K562 (cell line): ENCODE measurements around the gene COL15A1. TPM values are rescaled to one million over a fixed set of nuclear protein-coding genes. Genes with fewer than 3 reads are reported as not detected.

ENCODE experiments used
- ARID3B ChIP-seq: fragments of 250-450 bp; sonication (Bioruptor Pico); IDR thresholded peaks from 2 replicates; pipeline ENCODE4 v1.4.0; 2020; ENCODE audit warnings: borderline replicate concordance
- BCOR ChIP-seq: fragments of 450-650 bp; IDR thresholded peaks from 2 replicates; pipeline ENCODE4 v1.6.1; 2016
- CHD4 ChIP-seq: fragments of 200-600 bp; sonication (generic); IDR thresholded peaks from 3 replicates; pipeline ENCODE4 v1.6.1; 2012; ENCODE audit warnings: low read depth, mild to moderate bottlenecking, mixed read lengths, low read length, inconsistent platforms; ENCODE audit not compliant: insufficient read depth, insufficient replicate concordance, poor library complexity, severe bottlenecking
- E2F6 ChIP-seq, 2 experiments: IDR thresholded peaks; 2 replicates each; pipeline ENCODE4 v1.6.1; 2011; ENCODE audit warnings: borderline replicate concordance in 1 of 2, control low read depth in 1 of 2, low read depth in 1 of 2, low read length in 1 of 2, mild to moderate bottlenecking in 1 of 2, mixed read lengths in 1 of 2, moderate library complexity in 1 of 2; ENCODE audit not compliant: insufficient read depth in 1 of 2, insufficient read length in 1 of 2, poor library complexity in 1 of 2, severe bottlenecking in 1 of 2; ENCODE audit errors: extremely low read depth in 1 of 2
- ESRRB ChIP-seq: fragments of 250-450 bp; sonication (Bioruptor Pico); IDR thresholded peaks from 2 replicates; pipeline ENCODE4 v1.5.0; 2020; ENCODE audit warnings: mild to moderate bottlenecking, moderate library complexity, borderline replicate concordance
- FOXJ2 ChIP-seq: fragments of 200-800 bp; sonication (Bioruptor generic); IDR thresholded peaks from 2 replicates; pipeline ENCODE4 v1.6.1; 2016; ENCODE audit warnings: missing genetic modification characterization, missing compliant biosample characterization
- HOXB6 ChIP-seq: fragments of 250-450 bp; sonication (Bioruptor Pico); IDR thresholded peaks from 2 replicates; pipeline ENCODE4 v1.5.1; 2022; ENCODE audit warnings: mild to moderate bottlenecking, borderline replicate concordance
- KHSRP ChIP-seq: fragments of 450-650 bp; IDR thresholded peaks from 2 replicates; pipeline ENCODE4 v1.6.1; 2017
- MITF ChIP-seq: IDR thresholded peaks from 2 replicates; pipeline ENCODE4 v1.6.1; 2014; ENCODE audit warnings: antibody characterized with exemption
- RBM14 ChIP-seq: fragments of 200-400 bp; formaldehyde crosslinking; IDR thresholded peaks from 2 replicates; pipeline ENCODE4 v1.6.1; 2018; ENCODE audit warnings: low read depth, mild to moderate bottlenecking, low read length, moderate library complexity, borderline replicate concordance; ENCODE audit not compliant: insufficient read depth
- RBM15 ChIP-seq: fragments of 200-400 bp; formaldehyde crosslinking; IDR thresholded peaks from 2 replicates; pipeline ENCODE4 v1.6.1; 2018; ENCODE audit warnings: mild to moderate bottlenecking, low read length, moderate library complexity; ENCODE audit not compliant: insufficient read depth
- SRSF3 ChIP-seq: fragments of 200-400 bp; formaldehyde crosslinking; IDR thresholded peaks from 2 replicates; pipeline ENCODE4 v1.6.1; 2016; ENCODE audit warnings: mild to moderate bottlenecking, low read length, moderate library complexity; ENCODE audit not compliant: insufficient read depth
- TCF7L2 ChIP-seq: fragments of 150-350 bp; IDR thresholded peaks from 2 replicates; pipeline ENCODE4 v1.6.1; 2016; ENCODE audit warnings: low read depth, mild to moderate bottlenecking, low read length, moderate library complexity
- ZBTB33 ChIP-seq: sonication (generic); formaldehyde crosslinking; IDR thresholded peaks from 2 replicates; pipeline ENCODE4 v1.8.1; 2023; ENCODE audit warnings: mild to moderate bottlenecking, missing genetic modification reagents
- ZNF217 ChIP-seq: sonication (generic); formaldehyde crosslinking; IDR thresholded peaks from 2 replicates; pipeline ENCODE4 v1.8.0; 2022; ENCODE audit warnings: mild to moderate bottlenecking, missing genetic modification reagents
- ZNF280A ChIP-seq: fragments of 450-650 bp; IDR thresholded peaks from 2 replicates; pipeline ENCODE4 v1.6.1; 2018; ENCODE audit warnings: mild to moderate bottlenecking, low read depth; ENCODE audit not compliant: partially characterized antibody
- polyA plus RNA-seq, 8 experiments: library from polyadenylated mRNA; depleted of rRNA in 4 of 8; stranded (reverse) in 5 of 8; unstranded in 3 of 8; fragments of >200 nt; fragmentation: Nextera tagmentation in 2 of 8; fragmentation: Illumina TruSeq in 1 of 8; extraction: Ambion mirVana in 2 of 8; extraction: Trizol in 1 of 8; gene quantifications; 2 replicates each; pipeline versions ENCODE4 v1.2.1 to v1.2.3, GENCODE V29; 2011 to 2014; ENCODE audit warnings: inconsistent platforms in 1 of 8, missing spikeins in 1 of 8
- total RNA-seq, 7 experiments: library from RNA; depleted of rRNA in 6 of 7; stranded (reverse); fragments of >200 nt in 6 of 7; fragmentation: Illumina TruSeq in 2 of 7; extraction: Trizol in 2 of 7; gene quantifications; 2 replicates each; pipeline versions ENCODE4 v1.2.1 to v1.2.3, GENCODE V29; 2011 to 2021; ENCODE audit warnings: low replicate concordance in 1 of 7

The COL15A1 gene
- total and polyA plus RNA-seq, 9 of the 15 experiments (the other 6 are each of a cell fraction or from before 2014, with no cell fraction given): 0.46 to 5.1 (median 2.6) TPM

GRCh38 chr9:99073985-99074901 lies 130.5 kb downstream of the COL15A1 start (continued):
- TF ChIP-seq MITF (no peak), ARID3B (CRISPR knock-in tag) (0 out of 2 replicates have a peak, but pooled peaks have one; percentile 51), SRSF3 (no peak), FOXJ2 (tag) (no peak), KHSRP (no peak), HOXB6 (CRISPR knock-in tag) (no peak), ZNF217 (CRISPR knock-in tag) (no peak), BCOR (no peak), CHD4 (no peak), ZBTB33 (CRISPR knock-in tag) (peak; percentile 34), RBM14 (no peak), ESRRB (peak; percentile 72; the same call in 1 of the 2 replicates), TCF7L2 (no peak), ZNF280A (no peak), E2F6 (IDR thresholded peaks at IDR 0.05; ENCODE audit: borderline replicate concordance in 1 of 2, extremely low read depth in 1 of 2, insufficient read depth in 1 of 2, insufficient read length in 1 of 2, low read depth in 1 of 2, low read length in 1 of 2, poor library complexity in 1 of 2, severe bottlenecking in 1 of 2) (peak; percentile 50 to 59), RBM15 (no peak)
